ENCODE measurements around the gene KRTAP5-7. TPM values are rescaled to one million over a fixed set of nuclear protein-coding genes. Genes with fewer than 3 reads are reported as not detected.

Gene KRTAP5-7
- total and polyA plus RNA-seq, 2 experiments from 2014 or later: not detected

DNA sequence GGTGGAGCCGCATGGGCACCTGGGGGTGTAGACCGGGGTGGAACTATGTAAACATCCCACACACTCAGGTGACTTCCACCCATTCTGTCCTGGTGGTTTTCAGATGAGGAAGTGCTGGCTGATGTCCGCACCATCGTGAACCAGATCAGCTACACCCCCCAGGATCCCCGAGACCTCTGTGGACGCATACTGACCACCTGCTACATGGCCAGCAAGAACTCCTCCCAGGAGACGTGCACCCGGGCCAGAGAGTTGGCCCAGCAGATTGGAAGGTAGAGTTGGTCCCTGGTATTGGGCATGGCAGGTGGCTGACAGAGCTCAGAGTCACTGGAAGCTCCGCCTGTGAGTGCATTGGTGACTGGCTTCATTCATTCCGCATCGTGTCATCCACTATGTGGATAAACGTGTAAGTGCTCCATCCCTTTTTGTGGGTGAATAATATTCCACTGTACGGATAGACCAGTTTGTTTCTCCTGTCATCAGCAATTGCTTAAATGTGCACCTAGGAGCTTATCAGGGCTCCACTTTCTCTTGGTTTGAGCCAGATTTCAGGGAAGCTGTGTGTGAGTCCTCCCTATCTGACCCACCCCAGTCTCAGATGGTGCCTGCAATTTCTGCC is 44.2 kb upstream of the KRTAP5-7 start:
- Histone ChIP-seq H3K4me3 (no peak overlapping the region), H3K36me3 (peaks cover 12% of the 10 kb centered on the region), H3K9me3 (ENCODE audit: low read depth) (no peaks in the 10 kb centered on the region), H3K4me1 (ENCODE audit: low read depth) (peaks cover 1% of the 10 kb centered on the region), H3K27me3 (no peaks in the 10 kb centered on the region), H3K27ac (no peak overlapping the region)
- TF ChIP-seq, protein P1, sequence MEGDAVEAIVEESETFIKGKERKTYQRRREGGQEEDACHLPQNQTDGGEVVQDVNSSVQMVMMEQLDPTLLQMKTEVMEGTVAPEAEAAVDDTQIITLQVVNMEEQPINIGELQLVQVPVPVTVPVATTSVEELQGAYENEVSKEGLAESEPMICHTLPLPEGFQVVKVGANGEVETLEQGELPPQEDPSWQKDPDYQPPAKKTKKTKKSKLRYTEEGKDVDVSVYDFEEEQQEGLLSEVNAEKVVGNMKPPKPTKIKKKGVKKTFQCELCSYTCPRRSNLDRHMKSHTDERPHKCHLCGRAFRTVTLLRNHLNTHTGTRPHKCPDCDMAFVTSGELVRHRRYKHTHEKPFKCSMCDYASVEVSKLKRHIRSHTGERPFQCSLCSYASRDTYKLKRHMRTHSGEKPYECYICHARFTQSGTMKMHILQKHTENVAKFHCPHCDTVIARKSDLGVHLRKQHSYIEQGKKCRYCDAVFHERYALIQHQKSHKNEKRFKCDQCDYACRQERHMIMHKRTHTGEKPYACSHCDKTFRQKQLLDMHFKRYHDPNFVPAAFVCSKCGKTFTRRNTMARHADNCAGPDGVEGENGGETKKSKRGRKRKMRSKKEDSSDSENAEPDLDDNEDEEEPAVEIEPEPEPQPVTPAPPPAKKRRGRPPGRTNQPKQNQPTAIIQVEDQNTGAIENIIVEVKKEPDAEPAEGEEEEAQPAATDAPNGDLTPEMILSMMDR (IDR thresholded peaks at IDR 0.05; ENCODE audit: low read depth, low read length): no peak
- DNase-seq (ENCODE audit: low read depth in 1 of 2, low spot score in 1 of 2): no peak

DNA sequence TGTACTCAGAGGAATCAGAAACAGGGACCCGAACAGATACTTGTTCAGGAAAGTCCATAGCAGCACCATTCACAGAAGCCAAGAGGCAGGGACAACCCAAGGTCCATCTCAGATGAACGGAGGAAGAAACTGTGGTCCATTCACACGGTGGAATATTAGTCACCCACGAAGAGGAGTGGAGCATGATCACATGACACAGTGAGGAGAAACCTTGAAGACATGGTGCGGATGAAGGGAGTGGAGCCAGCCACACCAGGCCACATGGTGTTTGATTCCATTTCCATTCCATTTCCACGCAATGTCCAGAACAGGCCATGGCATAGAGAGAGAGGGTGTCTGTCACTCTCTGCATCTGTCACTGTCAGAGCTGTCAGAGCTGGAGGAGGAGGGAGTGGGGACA is 43.4 kb upstream of the KRTAP5-7 start:
- Histone ChIP-seq H3K4me1 (ENCODE audit: low read depth) (peaks cover 10% of the 10 kb centered on the region), H3K4me3 (no peak overlapping the region), H3K27me3 (no peaks in the 10 kb centered on the region), H3K27ac (no peak overlapping the region), H3K36me3 (peaks cover 12% of the 10 kb centered on the region), H3K9me3 (ENCODE audit: low read depth) (no peaks in the 10 kb centered on the region)
- TF ChIP-seq, protein P1 (IDR thresholded peaks at IDR 0.05; ENCODE audit: low read depth, low read length): no peak
- DNase-seq (ENCODE audit: low read depth in 1 of 2, low spot score in 1 of 2): no peak

DNA sequence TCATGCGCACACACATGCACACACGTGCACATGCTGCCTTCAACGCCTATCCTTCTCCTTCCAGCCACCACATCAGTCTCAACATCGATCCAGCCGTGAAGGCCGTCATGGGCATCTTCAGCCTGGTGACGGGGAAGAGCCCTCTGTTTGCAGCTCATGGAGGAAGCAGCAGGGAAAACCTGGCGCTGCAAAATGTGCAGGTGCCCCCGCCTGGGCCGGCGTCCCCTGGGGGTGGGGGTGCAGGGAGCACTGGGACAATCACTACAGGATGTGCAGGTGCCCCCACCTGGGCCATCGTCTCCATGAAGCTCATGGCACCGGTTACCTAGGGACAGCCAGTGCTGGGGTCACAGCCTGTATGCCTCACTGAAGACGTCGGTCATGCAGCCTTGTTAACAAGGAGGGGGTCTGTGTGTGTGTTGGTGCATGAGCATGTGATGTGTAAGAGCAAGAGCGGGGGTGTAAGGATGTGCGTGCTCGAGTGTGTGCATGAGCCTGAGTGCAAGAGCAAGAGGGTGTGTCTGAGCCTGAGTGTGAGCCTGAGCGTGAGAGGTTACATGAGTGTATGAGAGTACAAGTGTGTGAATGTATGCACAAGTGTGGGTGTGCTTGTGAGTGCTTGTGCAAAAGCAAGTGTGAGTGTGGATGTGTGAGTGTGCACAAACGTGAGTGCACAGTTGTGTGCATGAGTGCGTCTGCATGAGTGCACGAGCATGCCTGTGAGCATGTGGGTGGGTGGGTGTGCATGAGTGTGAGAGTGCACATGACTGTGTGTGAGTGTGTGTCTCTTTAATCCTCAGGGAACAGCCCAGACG is 42.6 kb upstream of the KRTAP5-7 start:
- H3K9me3 ChIP-seq (ENCODE audit: low read depth): no peaks in the 10 kb centered on the region
- TF ChIP-seq, protein P1 (IDR thresholded peaks at IDR 0.05; ENCODE audit: low read depth, low read length): no peak
- no peak overlapping the region for H3K4me3 ChIP-seq
- H3K27me3 ChIP-seq: no peaks in the 10 kb centered on the region
- H3K36me3 ChIP-seq: peaks cover 12% of the 10 kb centered on the region
- H3K4me1 ChIP-seq (ENCODE audit: low read depth): peaks cover 17% of the 10 kb centered on the region
- no peak overlapping the region for H3K27ac ChIP-seq
- no peak for DNase-seq (ENCODE audit: low read depth in 1 of 2, low spot score in 1 of 2)

DNA sequence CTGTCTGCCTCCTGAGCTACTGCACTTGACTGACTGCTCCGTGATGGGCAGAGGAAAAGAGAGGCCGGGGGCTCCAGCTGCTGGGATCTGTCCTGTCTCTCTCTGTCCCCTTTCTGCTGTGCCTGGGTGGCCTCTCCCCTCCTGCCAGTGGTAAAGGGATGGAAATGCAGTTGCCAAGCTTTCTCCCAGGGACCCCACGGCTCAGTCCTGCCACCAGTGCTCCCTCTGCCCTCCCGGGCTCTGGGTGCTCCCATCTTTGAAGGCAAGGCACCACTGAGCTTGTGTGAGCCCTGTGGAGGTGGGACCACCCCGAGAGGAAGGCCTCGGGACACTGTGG is 42.0 kb upstream of the KRTAP5-7 start:
- TF ChIP-seq, protein P1 (IDR thresholded peaks at IDR 0.05; ENCODE audit: low read depth, low read length): no peak
- peaks cover 12% of the 10 kb centered on the region for H3K36me3 ChIP-seq
- no peak for DNase-seq (ENCODE audit: low read depth in 1 of 2, low spot score in 1 of 2)
- H3K27me3 ChIP-seq: no peaks in the 10 kb centered on the region
- H3K4me3 ChIP-seq: no peak overlapping the region
- no peaks in the 10 kb centered on the region for H3K9me3 ChIP-seq (ENCODE audit: low read depth)
- H3K4me1 ChIP-seq (ENCODE audit: low read depth): peaks cover 21% of the 10 kb centered on the region
- H3K27ac ChIP-seq: no peak overlapping the region

DNA sequence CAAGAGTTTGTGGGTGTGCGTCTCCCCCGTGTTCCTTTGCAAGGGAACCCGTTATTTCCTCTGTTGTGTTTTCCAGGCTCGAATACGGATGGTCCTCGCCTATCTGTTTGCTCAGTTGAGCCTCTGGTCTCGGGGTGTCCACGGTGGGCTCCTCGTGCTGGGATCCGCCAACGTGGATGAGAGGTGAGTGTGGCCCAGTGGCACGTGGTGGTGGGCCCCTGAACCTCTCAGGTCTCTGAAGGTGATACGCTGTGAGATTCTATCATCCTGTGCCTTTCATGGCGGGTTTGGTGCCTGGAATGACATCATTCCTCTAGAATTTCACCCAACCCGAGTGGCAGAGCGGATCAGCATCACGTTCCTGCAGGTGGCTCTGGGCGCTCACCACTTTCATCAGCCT is 41.6 kb upstream of the KRTAP5-7 start:
- Histone ChIP-seq H3K27ac (no peak overlapping the region), H3K27me3 (no peaks in the 10 kb centered on the region), H3K9me3 (ENCODE audit: low read depth) (no peaks in the 10 kb centered on the region), H3K4me3 (no peak overlapping the region), H3K4me1 (ENCODE audit: low read depth) (peaks cover 21% of the 10 kb centered on the region), H3K36me3 (peaks cover 12% of the 10 kb centered on the region)
- TF ChIP-seq, protein P1 (IDR thresholded peaks at IDR 0.05; ENCODE audit: low read depth, low read length): no peak
- no peak for DNase-seq (ENCODE audit: low read depth in 1 of 2, low spot score in 1 of 2)

Measured in cardiac muscle cell (in vitro differentiated cells and primary cell).